Measurements from ENCODE around the gene CACNB2. TPM values are rescaled to one million over a fixed set of nuclear protein-coding genes. Genes with fewer than 3 reads are reported as not detected.

Gene CACNB2
- total RNA-seq, 1 donor from 2014 or later, result 0.96 TPM

- DNase-seq (ENCODE audit: low spot score in 2 of 2), result no peak
- Histone ChIP-seq H3K9me3 (no peaks in the 10 kb centered on the region), H3K4me1 (no peaks in the 10 kb centered on the region), H3K36me3 (no peaks in the 10 kb centered on the region), H3K27me3 (no peaks in the 10 kb centered on the region), H3K27ac (no peak overlapping the region), H3K4me3 (no peak overlapping the region)
- TF ChIP-seq CTCF (IDR thresholded peaks at IDR 0.05), result no peak
- intact Hi-C loops (cut with DNase I), result no loop called here
Measured at GRCh38 chr10:18376650-18377049, 236.4 kb downstream of the CACNB2 start.

GRCh38 chr10:18377898-18378297 is 237.7 kb downstream of the CACNB2 start:
- DNase-seq (ENCODE audit: low spot score in 2 of 2), result no peak
- Histone ChIP-seq H3K36me3 (no peaks in the 10 kb centered on the region), H3K4me3 (no peak overlapping the region), H3K4me1 (no peaks in the 10 kb centered on the region), H3K9me3 (no peaks in the 10 kb centered on the region), H3K27me3 (no peaks in the 10 kb centered on the region), H3K27ac (no peak overlapping the region)
- intact Hi-C loops (cut with DNase I), result no loop called here
- no peak for TF ChIP-seq CTCF (IDR thresholded peaks at IDR 0.05)

- Histone ChIP-seq H3K9me3 (no peaks in the 10 kb centered on the region), H3K36me3 (no peaks in the 10 kb centered on the region), H3K4me3 (no peak overlapping the region), H3K27me3 (no peaks in the 10 kb centered on the region), H3K27ac (no peak overlapping the region), H3K4me1 (no peaks in the 10 kb centered on the region)
- DNase-seq (ENCODE audit: low spot score in 2 of 2), result no peak
- intact Hi-C loops (cut with DNase I), result no loop called here
- no peak for TF ChIP-seq CTCF (IDR thresholded peaks at IDR 0.05)
Measured at GRCh38 chr10:18378766-18379165, 238.5 kb downstream of the CACNB2 start.

GRCh38 chr10:18381679-18382078 is 241.5 kb downstream of the CACNB2 start:
- H3K9me3 ChIP-seq, result no peaks in the 10 kb centered on the region
- no peaks in the 10 kb centered on the region for H3K4me1 ChIP-seq
- TF ChIP-seq CTCF (IDR thresholded peaks at IDR 0.05), result no peak
- no peaks in the 10 kb centered on the region for H3K36me3 ChIP-seq
- no peak overlapping the region for H3K4me3 ChIP-seq
- intact Hi-C loops (cut with DNase I), result no loop called here
- no peaks in the 10 kb centered on the region for H3K27me3 ChIP-seq
- DNase-seq (ENCODE audit: low spot score in 2 of 2), result no peak
- no peak overlapping the region for H3K27ac ChIP-seq

GRCh38 chr10:18397906-18398305 is 257.7 kb downstream of the CACNB2 start:
- no peak for TF ChIP-seq CTCF (IDR thresholded peaks at IDR 0.05)
- Histone ChIP-seq H3K27ac (no peak overlapping the region), H3K9me3 (no peaks in the 10 kb centered on the region), H3K4me1 (no peaks in the 10 kb centered on the region), H3K4me3 (no peak overlapping the region), H3K36me3 (no peaks in the 10 kb centered on the region), H3K27me3 (no peaks in the 10 kb centered on the region)
- no peak for DNase-seq (ENCODE audit: low spot score in 2 of 2)
- intact Hi-C loops (cut with DNase I), result no loop called here

- DNase-seq (ENCODE audit: low spot score in 2 of 2), result no peak
- Histone ChIP-seq H3K27me3 (no peaks in the 10 kb centered on the region), H3K9me3 (no peaks in the 10 kb centered on the region), H3K36me3 (no peaks in the 10 kb centered on the region), H3K4me3 (no peak overlapping the region), H3K4me1 (no peaks in the 10 kb centered on the region), H3K27ac (no peak overlapping the region)
- intact Hi-C loops (cut with DNase I), result no loop called here
- TF ChIP-seq CTCF (IDR thresholded peaks at IDR 0.05), result no peak
Measured at GRCh38 chr10:18399158-18399557, 258.9 kb downstream of the CACNB2 start.

Data from ascending aorta (tissue), 2 donors.